Measurements from ENCODE around the gene NT5E. TPM values are rescaled to one million over a fixed set of nuclear protein-coding genes. Genes with fewer than 3 reads are reported as not detected.

The NT5E gene
- total and polyA plus RNA-seq, 2 of the 13 experiments (the other 11 are each of a cell fraction or from before 2014, with no cell fraction given): 9.5 to 33.0 TPM

DNA sequence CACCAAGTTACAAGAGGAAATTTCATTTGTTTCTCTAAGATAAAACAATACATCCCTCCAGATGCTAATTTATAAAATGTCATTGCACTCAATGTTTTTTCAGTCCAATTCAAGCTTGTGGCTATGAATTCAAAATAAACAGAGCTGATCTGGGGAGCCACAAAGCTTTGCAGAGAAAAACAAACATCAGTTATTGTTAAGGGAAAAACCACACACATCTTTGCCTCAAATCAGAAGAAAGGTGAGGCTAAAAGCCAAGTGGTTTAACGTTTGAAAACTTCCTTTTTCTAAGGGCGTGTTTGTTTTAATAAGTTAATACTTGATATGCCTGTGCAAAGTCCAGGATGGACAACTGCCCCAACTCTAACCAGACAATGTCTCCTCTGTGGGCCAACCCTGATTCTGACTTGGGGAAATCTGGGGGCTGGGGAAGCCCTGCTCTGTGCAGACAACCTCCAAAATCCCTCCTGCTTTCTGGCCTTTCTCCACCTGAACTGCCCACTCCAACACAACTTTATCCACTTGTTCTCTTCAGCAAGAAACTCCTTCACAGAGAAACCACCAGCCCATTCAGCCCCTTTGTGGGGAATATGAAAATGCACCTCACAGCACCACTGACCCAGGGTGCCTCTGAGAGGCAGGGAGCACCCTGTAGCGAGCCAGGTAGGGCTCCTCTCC, 44.6 kb upstream of the NT5E start (continued):
- TF ChIP-seq, protein P1, sequence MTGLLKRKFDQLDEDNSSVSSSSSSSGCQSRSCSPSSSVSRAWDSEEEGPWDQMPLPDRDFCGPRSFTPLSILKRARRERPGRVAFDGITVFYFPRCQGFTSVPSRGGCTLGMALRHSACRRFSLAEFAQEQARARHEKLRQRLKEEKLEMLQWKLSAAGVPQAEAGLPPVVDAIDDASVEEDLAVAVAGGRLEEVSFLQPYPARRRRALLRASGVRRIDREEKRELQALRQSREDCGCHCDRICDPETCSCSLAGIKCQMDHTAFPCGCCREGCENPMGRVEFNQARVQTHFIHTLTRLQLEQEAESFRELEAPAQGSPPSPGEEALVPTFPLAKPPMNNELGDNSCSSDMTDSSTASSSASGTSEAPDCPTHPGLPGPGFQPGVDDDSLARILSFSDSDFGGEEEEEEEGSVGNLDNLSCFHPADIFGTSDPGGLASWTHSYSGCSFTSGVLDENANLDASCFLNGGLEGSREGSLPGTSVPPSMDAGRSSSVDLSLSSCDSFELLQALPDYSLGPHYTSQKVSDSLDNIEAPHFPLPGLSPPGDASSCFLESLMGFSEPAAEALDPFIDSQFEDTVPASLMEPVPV (CRISPR knock-in tag; IDR thresholded peaks at IDR 0.05): no peak
- TF ChIP-seq, protein P2, sequence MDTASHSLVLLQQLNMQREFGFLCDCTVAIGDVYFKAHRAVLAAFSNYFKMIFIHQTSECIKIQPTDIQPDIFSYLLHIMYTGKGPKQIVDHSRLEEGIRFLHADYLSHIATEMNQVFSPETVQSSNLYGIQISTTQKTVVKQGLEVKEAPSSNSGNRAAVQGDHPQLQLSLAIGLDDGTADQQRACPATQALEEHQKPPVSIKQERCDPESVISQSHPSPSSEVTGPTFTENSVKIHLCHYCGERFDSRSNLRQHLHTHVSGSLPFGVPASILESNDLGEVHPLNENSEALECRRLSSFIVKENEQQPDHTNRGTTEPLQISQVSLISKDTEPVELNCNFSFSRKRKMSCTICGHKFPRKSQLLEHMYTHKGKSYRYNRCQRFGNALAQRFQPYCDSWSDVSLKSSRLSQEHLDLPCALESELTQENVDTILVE (CRISPR knock-in tag; IDR thresholded peaks at IDR 0.05): no peak; the same call in 1 of the 2 replicates
- TF ChIP-seq SUZ12 (IDR thresholded peaks at IDR 0.05; ENCODE audit: low read depth, low read length): no peak
- TF ChIP-seq ZNF7 (CRISPR knock-in tag; IDR thresholded peaks at IDR 0.05): no peak
- TF ChIP-seq, protein P3, sequence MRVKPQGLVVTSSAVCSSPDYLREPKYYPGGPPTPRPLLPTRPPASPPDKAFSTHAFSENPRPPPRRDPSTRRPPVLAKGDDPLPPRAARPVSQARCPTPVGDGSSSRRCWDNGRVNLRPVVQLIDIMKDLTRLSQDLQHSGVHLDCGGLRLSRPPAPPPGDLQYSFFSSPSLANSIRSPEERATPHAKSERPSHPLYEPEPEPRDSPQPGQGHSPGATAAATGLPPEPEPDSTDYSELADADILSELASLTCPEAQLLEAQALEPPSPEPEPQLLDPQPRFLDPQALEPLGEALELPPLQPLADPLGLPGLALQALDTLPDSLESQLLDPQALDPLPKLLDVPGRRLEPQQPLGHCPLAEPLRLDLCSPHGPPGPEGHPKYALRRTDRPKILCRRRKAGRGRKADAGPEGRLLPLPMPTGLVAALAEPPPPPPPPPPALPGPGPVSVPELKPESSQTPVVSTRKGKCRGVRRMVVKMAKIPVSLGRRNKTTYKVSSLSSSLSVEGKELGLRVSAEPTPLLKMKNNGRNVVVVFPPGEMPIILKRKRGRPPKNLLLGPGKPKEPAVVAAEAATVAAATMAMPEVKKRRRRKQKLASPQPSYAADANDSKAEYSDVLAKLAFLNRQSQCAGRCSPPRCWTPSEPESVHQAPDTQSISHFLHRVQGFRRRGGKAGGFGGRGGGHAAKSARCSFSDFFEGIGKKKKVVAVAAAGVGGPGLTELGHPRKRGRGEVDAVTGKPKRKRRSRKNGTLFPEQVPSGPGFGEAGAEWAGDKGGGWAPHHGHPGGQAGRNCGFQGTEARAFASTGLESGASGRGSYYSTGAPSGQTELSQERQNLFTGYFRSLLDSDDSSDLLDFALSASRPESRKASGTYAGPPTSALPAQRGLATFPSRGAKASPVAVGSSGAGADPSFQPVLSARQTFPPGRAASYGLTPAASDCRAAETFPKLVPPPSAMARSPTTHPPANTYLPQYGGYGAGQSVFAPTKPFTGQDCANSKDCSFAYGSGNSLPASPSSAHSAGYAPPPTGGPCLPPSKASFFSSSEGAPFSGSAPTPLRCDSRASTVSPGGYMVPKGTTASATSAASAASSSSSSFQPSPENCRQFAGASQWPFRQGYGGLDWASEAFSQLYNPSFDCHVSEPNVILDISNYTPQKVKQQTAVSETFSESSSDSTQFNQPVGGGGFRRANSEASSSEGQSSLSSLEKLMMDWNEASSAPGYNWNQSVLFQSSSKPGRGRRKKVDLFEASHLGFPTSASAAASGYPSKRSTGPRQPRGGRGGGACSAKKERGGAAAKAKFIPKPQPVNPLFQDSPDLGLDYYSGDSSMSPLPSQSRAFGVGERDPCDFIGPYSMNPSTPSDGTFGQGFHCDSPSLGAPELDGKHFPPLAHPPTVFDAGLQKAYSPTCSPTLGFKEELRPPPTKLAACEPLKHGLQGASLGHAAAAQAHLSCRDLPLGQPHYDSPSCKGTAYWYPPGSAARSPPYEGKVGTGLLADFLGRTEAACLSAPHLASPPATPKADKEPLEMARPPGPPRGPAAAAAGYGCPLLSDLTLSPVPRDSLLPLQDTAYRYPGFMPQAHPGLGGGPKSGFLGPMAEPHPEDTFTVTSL (CRISPR knock-in tag; IDR thresholded peaks at IDR 0.05; ENCODE audit: borderline replicate concordance): peak; percentile 86; the same call in 1 of the 2 replicates
- peak; percentile 85 for TF ChIP-seq NR2F6 (IDR thresholded peaks at IDR 0.05)
- TF ChIP-seq NR2F6 (CRISPR knock-in tag; IDR thresholded peaks at IDR 0.05): peak; percentile 41
- no peak for TF ChIP-seq NR3C1 (CRISPR knock-in tag; IDR thresholded peaks at IDR 0.05)
- TF ChIP-seq HES4 (CRISPR knock-in tag; IDR thresholded peaks at IDR 0.05; ENCODE audit: borderline replicate concordance): no peak
- TF ChIP-seq, protein P4, sequence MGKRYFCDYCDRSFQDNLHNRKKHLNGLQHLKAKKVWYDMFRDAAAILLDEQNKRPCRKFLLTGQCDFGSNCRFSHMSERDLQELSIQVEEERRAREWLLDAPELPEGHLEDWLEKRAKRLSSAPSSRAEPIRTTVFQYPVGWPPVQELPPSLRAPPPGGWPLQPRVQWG (CRISPR knock-in tag; IDR thresholded peaks at IDR 0.05; ENCODE audit: borderline replicate concordance, low read depth): no peak
- TF ChIP-seq DNMT3B (CRISPR knock-in tag; conservative IDR thresholded peaks at IDR 0.05): no peak
- TF ChIP-seq, protein P5, sequence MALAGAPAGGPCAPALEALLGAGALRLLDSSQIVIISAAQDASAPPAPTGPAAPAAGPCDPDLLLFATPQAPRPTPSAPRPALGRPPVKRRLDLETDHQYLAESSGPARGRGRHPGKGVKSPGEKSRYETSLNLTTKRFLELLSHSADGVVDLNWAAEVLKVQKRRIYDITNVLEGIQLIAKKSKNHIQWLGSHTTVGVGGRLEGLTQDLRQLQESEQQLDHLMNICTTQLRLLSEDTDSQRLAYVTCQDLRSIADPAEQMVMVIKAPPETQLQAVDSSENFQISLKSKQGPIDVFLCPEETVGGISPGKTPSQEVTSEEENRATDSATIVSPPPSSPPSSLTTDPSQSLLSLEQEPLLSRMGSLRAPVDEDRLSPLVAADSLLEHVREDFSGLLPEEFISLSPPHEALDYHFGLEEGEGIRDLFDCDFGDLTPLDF (CRISPR knock-in tag; IDR thresholded peaks at IDR 0.05): no peak
- TF ChIP-seq ARNT2 (CRISPR knock-in tag; IDR thresholded peaks at IDR 0.05; ENCODE audit: low read depth): no peak
- no peak for TF ChIP-seq ZNF891 (CRISPR knock-in tag; IDR thresholded peaks at IDR 0.05)
- no peak for TF ChIP-seq ZNF883 (CRISPR knock-in tag; IDR thresholded peaks at IDR 0.05; ENCODE audit: not compliant biosample characterization)
- no peak for TF ChIP-seq TARDBP (CRISPR knock-in tag; IDR thresholded peaks at IDR 0.05)
- no peak for TF ChIP-seq ZNF10 (CRISPR knock-in tag; IDR thresholded peaks at IDR 0.05; ENCODE audit: borderline replicate concordance, low read depth)
- no peak for TF ChIP-seq MTF2 (CRISPR knock-in tag; IDR thresholded peaks at IDR 0.05; ENCODE audit: borderline replicate concordance)
- TF ChIP-seq MIER3 (CRISPR knock-in tag; IDR thresholded peaks at IDR 0.05; ENCODE audit: borderline replicate concordance): peak; percentile 59; the same call in 1 of the 2 replicates
- TF ChIP-seq TCF12 (IDR thresholded peaks at IDR 0.05): no peak
- no peak; the same call in 1 of the 2 replicates for TF ChIP-seq TCF12 (CRISPR knock-in tag; IDR thresholded peaks at IDR 0.05)

Data from HepG2 (cell line).